ENCODE data around the gene GANAB.

DNA sequence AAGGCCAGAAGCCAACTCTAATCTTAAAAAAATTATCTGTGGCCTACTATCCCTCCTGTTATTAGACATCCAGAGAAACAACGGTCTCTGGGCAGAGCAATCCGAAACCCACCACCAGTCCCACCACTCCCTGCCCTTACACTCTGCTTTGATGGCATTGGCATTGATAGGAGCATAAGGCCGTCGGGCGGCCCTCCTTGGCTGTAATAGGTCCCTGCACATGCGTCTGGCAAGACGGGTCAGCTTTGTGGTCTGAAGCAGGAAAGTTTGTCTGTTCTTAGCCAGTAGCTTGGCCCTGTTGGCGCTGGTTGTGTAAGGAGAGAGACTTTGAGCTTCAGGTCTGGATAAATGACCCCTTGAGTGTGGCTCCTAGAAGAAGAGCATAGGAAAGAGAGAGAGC, 51.3 kb downstream of the GANAB start:
- TF ChIP-seq GATA3 (IDR thresholded peaks at IDR 0.05; ENCODE audit: low read depth, low read length) = no peak
- TF ChIP-seq GATA2 (IDR thresholded peaks at IDR 0.05; ENCODE audit: low read depth, low read length) = no peak

Data from SH-SY5Y (cell line).